H1 (cell line): ENCODE measurements around the gene SERTAD2. TPM values are rescaled to one million over a fixed set of nuclear protein-coding genes. Genes with fewer than 3 reads are reported as not detected.
A peak's percentile ranks its signal among the peaks of the same experiment; 100 is the strongest.

Experiments used
- CTCF ChIA-PET: fragments of 300-600 bp; sonication (Branson Sonifier 250); formaldehyde crosslinking; loops from one replicate; lab custom pipeline; 2021; ENCODE audit not compliant: partially characterized antibody; lab: Charles Lee
- POLR2A ChIA-PET: fragments of 300-600 bp; sonication (Branson Sonifier 250); formaldehyde crosslinking; loops from one replicate; lab custom pipeline; 2021; ENCODE audit warnings: inconsistent platforms; ENCODE audit not compliant: partially characterized antibody; lab: Charles Lee
- DNase-seq, 2 experiments: peaks; one replicate each; pipeline versions ENCODE4 v3.0.0 to v3.0.0-alpha.2; 2010 to 2022; ENCODE audit warnings: low spot score in 2 of 2, low read depth in 1 of 2, mixed read lengths in 1 of 2
- FAIRE-seq: peaks from 2 replicates; lab custom pipeline; 2011; peaks lifted over from hg19 to GRCh38; lab: Jason Lieb, UNC
- H2AFZ ChIP-seq: 2 replicates; pipeline ENCODE4 v1.8.1; 2012; ENCODE audit warnings: low read length, inconsistent platforms
- H2AK5ac ChIP-seq: 2 replicates; pipeline ENCODE4 v1.6.1; 2013; ENCODE audit warnings: low read depth, low read length
- H2BK120ac ChIP-seq: replicated peaks from 2 replicates; pipeline ENCODE3; 2013; ENCODE audit warnings: low read depth, low read length, inconsistent platforms
- H2BK12ac ChIP-seq: 2 replicates; pipeline ENCODE4 v1.6.1; 2013; ENCODE audit warnings: low read depth, low read length
- H2BK15ac ChIP-seq: 2 replicates; pipeline ENCODE4 v1.6.1; 2013; ENCODE audit warnings: low read length
- H2BK20ac ChIP-seq: 2 replicates; pipeline ENCODE4 v1.6.1; 2013; ENCODE audit warnings: low read length
- H2BK5ac ChIP-seq: 2 replicates; pipeline ENCODE4 v1.6.1; 2013; ENCODE audit warnings: low read depth, low read length
- H3K14ac ChIP-seq: 2 replicates; pipeline ENCODE4 v1.6.1; 2013; ENCODE audit warnings: inconsistent platforms; ENCODE audit not compliant: insufficient read length
- H3K18ac ChIP-seq: 2 replicates; pipeline ENCODE4 v1.6.1; 2013; ENCODE audit warnings: low read length; ENCODE audit errors: extremely low read depth
- H3K23ac ChIP-seq: 2 replicates; pipeline ENCODE4 v1.6.1; 2013; ENCODE audit warnings: inconsistent platforms; ENCODE audit not compliant: insufficient read length
- H3K23me2 ChIP-seq: 2 replicates; pipeline ENCODE4 v1.6.1; 2013; ENCODE audit warnings: low read depth, low read length
- H3K27ac ChIP-seq: 2 replicates; pipeline ENCODE4 v1.6.1; 2011; ENCODE audit warnings: low read depth, low read length, inconsistent platforms
- H3K27me3 ChIP-seq, 4 experiments: replicated peaks in 1 of 4; 1 replicate in 1 of 4; 2 replicates in 3 of 4; pipeline versions ENCODE4 v1.6.1 to v1.8.1; 2011 to 2013; ENCODE audit warnings: low read length in 3 of 4, mild to moderate bottlenecking in 3 of 4, inconsistent platforms in 2 of 4, mixed read lengths in 2 of 4, moderate library complexity in 1 of 4; ENCODE audit not compliant: control insufficient read depth in 3 of 4, insufficient read depth in 3 of 4; ENCODE audit errors: extremely low read depth in 1 of 4
- H3K36me3 ChIP-seq, 4 experiments: 2 replicates each; pipeline versions ENCODE4 v1.6.1 to v1.8.1; 2011 to 2013; ENCODE audit warnings: mild to moderate bottlenecking in 4 of 4, low read length in 3 of 4, moderate library complexity in 2 of 4, control low read depth in 1 of 4, inconsistent platforms in 1 of 4; ENCODE audit not compliant: insufficient read depth in 4 of 4, control insufficient read depth in 2 of 4
- H3K4ac ChIP-seq: replicated peaks from 2 replicates; pipeline ENCODE3; 2013; ENCODE audit warnings: low read length, low read depth, mixed read lengths, inconsistent platforms; ENCODE audit not compliant: insufficient read length
- H3K4me1 ChIP-seq, 4 experiments: replicated peaks in 1 of 4; 1 replicate in 1 of 4; 2 replicates in 3 of 4; pipeline versions ENCODE4 v1.6.1 to v1.8.1; 2011 to 2013; ENCODE audit warnings: low read length in 3 of 4, inconsistent platforms in 2 of 4, mixed read lengths in 1 of 4; ENCODE audit not compliant: insufficient read depth in 4 of 4, control insufficient read depth in 3 of 4
- H3K4me2 ChIP-seq, 2 experiments: 2 replicates each; pipeline versions ENCODE4 v1.6.1 to v1.8.1; 2011 to 2013; ENCODE audit warnings: low read depth in 2 of 2, low read length in 2 of 2, control low read depth in 1 of 2, inconsistent platforms in 1 of 2, mild to moderate bottlenecking in 1 of 2; ENCODE audit not compliant: insufficient read depth in 1 of 2
- H3K4me3 ChIP-seq, 4 experiments: fragments of 200-600, 300-600 bp in 1 of 4; sonication (generic), shearing (Covaris generic), sonication (Bioruptor Twin) in 1 of 4; 2 replicates each; pipeline versions ENCODE4 v1.5.1 to v1.8.1; 2011 to 2016; ENCODE audit warnings: low read length in 4 of 4, low read depth in 3 of 4, control low read depth in 2 of 4, inconsistent platforms in 2 of 4, mild to moderate bottlenecking in 2 of 4, mixed read lengths in 1 of 4, moderate library complexity in 1 of 4; ENCODE audit not compliant: insufficient read depth in 2 of 4; ENCODE audit errors: extremely low read depth in 1 of 4
- H3K56ac ChIP-seq: replicated peaks from 2 replicates; pipeline ENCODE3; 2013; ENCODE audit warnings: low read depth, mild to moderate bottlenecking, mixed read lengths, low read length, inconsistent platforms; ENCODE audit not compliant: insufficient read length
- H3K79me1 ChIP-seq: 2 replicates; pipeline ENCODE4 v1.6.1; 2013; ENCODE audit warnings: low read depth, low read length, control low read depth
- H3K79me2 ChIP-seq, 2 experiments: 2 replicates each; pipeline versions ENCODE4 v1.6.1 to v1.8.1; 2012 to 2013; ENCODE audit warnings: low read length in 2 of 2, mild to moderate bottlenecking in 2 of 2, inconsistent platforms in 1 of 2; ENCODE audit not compliant: insufficient read depth in 2 of 2, control insufficient read depth in 1 of 2
- H3K9ac ChIP-seq, 4 experiments: replicated peaks in 1 of 4; 1 replicate in 1 of 4; 2 replicates in 3 of 4; pipeline versions ENCODE4 v1.6.1 to v1.8.1; 2011 to 2013; ENCODE audit warnings: low read depth in 3 of 4, low read length in 3 of 4, control low read depth in 2 of 4, mild to moderate bottlenecking in 2 of 4, moderate library complexity in 2 of 4, inconsistent platforms in 1 of 4; ENCODE audit errors: extremely low read depth in 1 of 4
- H3K9me3 ChIP-seq, 2 experiments: 2 replicates each; pipeline versions ENCODE4 v1.6.1 to v1.8.1; 2012 to 2013; ENCODE audit warnings: mild to moderate bottlenecking in 2 of 2, moderate library complexity in 2 of 2, control low read depth in 1 of 2, inconsistent platforms in 1 of 2, low read depth in 1 of 2, low read length in 1 of 2, mixed read lengths in 1 of 2; ENCODE audit not compliant: insufficient read depth in 2 of 2
- H4K20me1 ChIP-seq, 2 experiments: replicated peaks in 1 of 2; 2 replicates each; pipeline versions ENCODE3 to v1.8.1; 2011 to 2013; ENCODE audit warnings: inconsistent platforms in 2 of 2, low read length in 2 of 2, mild to moderate bottlenecking in 1 of 2; ENCODE audit not compliant: insufficient read depth in 2 of 2, control insufficient read depth in 1 of 2
- H4K5ac ChIP-seq: 2 replicates; pipeline ENCODE4 v1.6.1; 2013; ENCODE audit warnings: low read length, low read depth, mixed read lengths, inconsistent platforms; ENCODE audit not compliant: insufficient read length
- H4K8ac ChIP-seq: 2 replicates; pipeline ENCODE4 v1.8.0; 2013; ENCODE audit warnings: mild to moderate bottlenecking, moderate library complexity, low read length, inconsistent platforms; ENCODE audit not compliant: insufficient read depth; ENCODE audit errors: extremely low read depth
- H4K91ac ChIP-seq: replicated peaks from 2 replicates; pipeline ENCODE3; 2013; ENCODE audit warnings: low read length, mixed read lengths, inconsistent platforms; ENCODE audit not compliant: insufficient read length
- BCL11A ChIP-seq, 2 experiments: IDR thresholded peaks; one replicate each; pipeline ENCODE4 v1.6.1; 2011; ENCODE audit warnings: low read depth in 2 of 2, low read length in 2 of 2, mild to moderate bottlenecking in 2 of 2
- GTF2F1 ChIP-seq: IDR thresholded peaks from 2 replicates; pipeline ENCODE4 v1.6.1; 2012; ENCODE audit warnings: low read depth, low read length, improper control_type of control experiment, borderline replicate concordance
- WGBS, 2 experiments: shearing (Covaris generic) in 1 of 2; methylation state at CpG; one replicate each; pipeline versions ENCODE4 v1.1.6 to v1.1.7; 2013 to 2015; ENCODE audit warnings: low lambda C conversion rate in 2 of 2, mixed read lengths in 2 of 2, inconsistent platforms in 1 of 2, low coverage in 1 of 2, missing lambda C conversion rate in 1 of 2; ENCODE audit not compliant: insufficient replicate concordance in 2 of 2, insufficient coverage in 1 of 2, insufficient read length in 1 of 2; ENCODE audit errors: extremely low coverage in 1 of 2, missing lambda C conversion rate in 1 of 2; 5-methylcytosine and 5-hydroxymethylcytosine counted together
- polyA plus RNA-seq, 7 experiments: library from polyadenylated mRNA; depleted of rRNA in 3 of 7; stranded (reverse) in 5 of 7; unstranded in 2 of 7; fragments of >200 nt in 5 of 7; fragments of 200-250 nt in 2 of 7; gene quantifications; 1 replicate in 5 of 7; 2 replicates in 1 of 7; 4 replicates in 1 of 7; pipeline versions ENCODE4 v1.2.1 to v1.2.3, GENCODE V29; 2011 to 2013; ENCODE audit warnings: missing spikeins in 2 of 7, mixed read lengths in 2 of 7
- total RNA-seq: library from RNA; stranded (reverse); fragmentation: NEBNext Ultra II Directional; extraction: Animal tissue kit (Norgen Biotek cat#: 25700); gene quantifications from 2 replicates; pipeline ENCODE4 v1.2.1, GENCODE V29; 2021

Gene SERTAD2
- total and polyA plus RNA-seq, 2 of the 8 experiments (the other 6 are each of a cell fraction or from before 2014, with no cell fraction given) = 2.9 to 4.5 TPM

DNA sequence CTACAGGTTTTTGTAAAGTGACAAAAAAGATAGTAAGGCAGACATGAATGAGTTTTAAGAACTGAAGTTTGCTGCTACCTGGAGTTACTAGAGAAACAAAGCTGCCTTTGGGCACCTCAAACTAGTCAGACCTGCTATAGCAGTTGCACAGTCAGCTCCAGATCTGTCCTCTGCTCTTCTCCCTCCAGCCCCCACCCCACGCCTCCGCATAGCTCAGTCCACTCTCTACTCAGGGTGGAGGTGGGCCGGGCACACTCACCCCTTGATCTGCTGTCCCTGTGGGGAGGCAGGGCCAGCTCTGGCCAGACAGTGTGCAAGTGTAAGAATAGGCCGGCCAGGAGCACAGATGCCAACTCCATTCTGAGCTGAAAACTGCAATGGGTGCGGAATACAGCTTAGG is 4.1 kb downstream of the SERTAD2 start:
- FAIRE-seq = no peak
- H3K4me2 ChIP-seq = no peak overlapping the region; a peak in 1 of 4 replicates

More for the DNA sequence above, 4.1 kb downstream of the SERTAD2 start:
- Histone ChIP-seq H3K14ac (no peak overlapping the region), H4K20me1 (peaks cover 11 to 15% of the 10 kb centered on the region in 2 experiments), H4K91ac (no peak overlapping the region), H3K9ac (no peak overlapping the region), H3K23me2 (peaks cover 14% of the 10 kb centered on the region), H3K4me1 (peaks cover 3 to 13% (median 8%) of the 10 kb centered on the region in 4 experiments), H3K27me3 (peaks cover 0 to 12% (median 8%) of the 10 kb centered on the region in 4 experiments; a peak in 5 of 7 replicates), H3K27ac (no peak overlapping the region), H2BK15ac (no peak overlapping the region), H3K4me3 (no peak overlapping the region), H3K79me2 (peaks cover 0 to 29% of the 10 kb centered on the region in 2 experiments; a peak in 2 of 4 replicates), H4K8ac (no peak overlapping the region), H3K18ac (no peak overlapping the region), H3K79me1 (no peaks in the 10 kb centered on the region; the same call in 1 of the 2 replicates), H2BK120ac (no peak overlapping the region), H2BK5ac (no peak overlapping the region), H3K36me3 (no peaks in the 10 kb centered on the region), H3K4ac (no peak overlapping the region), H3K9me3 (no peaks in the 10 kb centered on the region), H2AK5ac (0 out of 2 replicates have a peak overlapping the region, but pooled peaks have one; percentile 53), H2BK20ac (no peak overlapping the region), H2AFZ (no peak overlapping the region), H4K5ac (no peak overlapping the region), H3K23ac (no peak overlapping the region), H3K56ac (no peak overlapping the region), H2BK12ac (no peak overlapping the region)
- POLR2A ChIA-PET = interaction anchor here (0.6 to 1.4 kb wide), 4 partner anchors 10 to 413 kb away, joined by 3 to 5 read pairs (median 3); no protein-coding TSS in a partner anchor
- CTCF ChIA-PET = interaction anchor here (0.8 to 27.4 kb wide), 13 partner anchors 28 to 224 kb away, joined by 3 to 389 read pairs (median 5); no protein-coding TSS in a partner anchor
- 81% methylated on average over 5 of the region's 5 CpGs; no CpG with 5 or more reads in 1 of the 2 experiments for WGBS, 2 experiments
- no peak for TF ChIP-seq GTF2F1
- TF ChIP-seq BCL11A (IDR thresholded peaks at IDR 0.05; ENCODE audit: low read depth in 2 of 2, low read length in 2 of 2) = no peak
- no peak for DNase-seq
